HepG2 (cell line): ENCODE measurements around the gene ZNF22. TPM values are rescaled to one million over a fixed set of nuclear protein-coding genes. Genes with fewer than 3 reads are reported as not detected.
A peak's percentile ranks its signal among the peaks of the same experiment; 100 is the strongest.

Source experiments
- CEBPB ChIP-seq: IDR thresholded peaks from 2 replicates; pipeline ENCODE4 v1.6.1; 2011; ENCODE audit warnings: low read depth, low read length, improper control_type of control experiment, borderline replicate concordance
- HCFC1 ChIP-seq: fragments of 150-350 bp; IDR thresholded peaks from 2 replicates; pipeline ENCODE4 v1.6.1; 2014; ENCODE audit warnings: low read depth, low read length
- KDM5A ChIP-seq: fragments of 200-600 bp; sonication (generic); IDR thresholded peaks from 2 replicates; pipeline ENCODE4 v1.7.0; 2018; ENCODE audit warnings: antibody characterized with exemption, mild to moderate bottlenecking, low read length, borderline replicate concordance
- NR2F2 ChIP-seq: IDR thresholded peaks from 2 replicates; pipeline ENCODE4 v1.6.1; 2012; ENCODE audit warnings: low read depth, inconsistent platforms, borderline replicate concordance
- SOX6 ChIP-seq, 2 experiments: fragments of 450-650 bp in 1 of 2; sonication (generic) in 1 of 2; formaldehyde crosslinking in 1 of 2; IDR thresholded peaks; 2 replicates each; pipeline versions ENCODE4 v1.4.0 to v1.6.1; 2017 to 2020; ENCODE audit warnings: antibody characterized with exemption in 1 of 2, mild to moderate bottlenecking in 1 of 2, missing genetic modification reagents in 1 of 2
- TEAD3 ChIP-seq: optimal IDR thresholded peaks from 2 replicates; pipeline ENCODE3; 2016; ENCODE audit warnings: borderline replicate concordance
- ZFP90 ChIP-seq: sonication (generic); formaldehyde crosslinking; IDR thresholded peaks from 2 replicates; pipeline ENCODE4 v1.8.0; 2022; ENCODE audit warnings: missing genetic modification reagents, mild to moderate bottlenecking, inconsistent platforms, borderline replicate concordance
- ZFX ChIP-seq: sonication (generic); formaldehyde crosslinking; IDR thresholded peaks from 2 replicates; pipeline ENCODE4 v1.4.0; 2020; ENCODE audit warnings: mild to moderate bottlenecking, low read depth, missing genetic modification reagents, moderate library complexity
- ZNF160 ChIP-seq: sonication (generic); formaldehyde crosslinking; IDR thresholded peaks from 2 replicates; pipeline ENCODE4 v1.8.0; 2022; ENCODE audit warnings: mild to moderate bottlenecking, inconsistent platforms, missing genetic modification reagents
- ZNF282 ChIP-seq: fragments of 450-650 bp; IDR thresholded peaks from 2 replicates; pipeline ENCODE4 v1.6.1; 2018; ENCODE audit not compliant: partially characterized antibody
- ZNF414 ChIP-seq: sonication (generic); formaldehyde crosslinking; IDR thresholded peaks from 2 replicates; pipeline ENCODE4 v1.5.0; 2020; ENCODE audit warnings: missing genetic modification reagents
- ZNF768 ChIP-seq: sonication (generic); formaldehyde crosslinking; IDR thresholded peaks from 2 replicates; pipeline ENCODE4 v1.4.0; 2020; ENCODE audit warnings: missing genetic modification reagents
- ZSCAN22 ChIP-seq: sonication (generic); formaldehyde crosslinking; IDR thresholded peaks from 2 replicates; pipeline ENCODE4 v1.4.0; 2020; ENCODE audit warnings: mild to moderate bottlenecking, missing genetic modification reagents
- polyA plus RNA-seq, 8 experiments: library from polyadenylated mRNA; depleted of rRNA in 3 of 8; stranded (reverse) in 7 of 8; unstranded in 1 of 8; fragments of >200 nt; fragmentation: Illumina TruSeq in 4 of 8; extraction: Trizol in 4 of 8; gene quantifications; 2 replicates each; pipeline versions ENCODE4 v1.2.1 to v1.2.3, GENCODE V29; 2011 to 2016; ENCODE audit warnings: low read depth in 4 of 8, missing spikeins in 1 of 8, mixed read lengths in 1 of 8; ENCODE audit not compliant: insufficient read depth in 1 of 8
- total RNA-seq, 5 experiments: library from RNA; depleted of rRNA; stranded (reverse); fragments of >200 nt; fragmentation: Illumina TruSeq; extraction: Trizol; gene quantifications; 2 replicates each; pipeline ENCODE4 v1.2.3, GENCODE V29; 2016; ENCODE audit warnings: low read depth in 1 of 5
- TF ChIP-seq, protein P1 (sequence below): sonication (generic); formaldehyde crosslinking; IDR thresholded peaks from 2 replicates; pipeline ENCODE4 v1.9.0; 2021; ENCODE audit warnings: missing genetic modification reagents, borderline replicate concordance
- TF ChIP-seq, protein P2 (sequence below): sonication (generic); formaldehyde crosslinking; IDR thresholded peaks from 2 replicates; pipeline ENCODE4 v1.5.1; 2020; ENCODE audit warnings: mild to moderate bottlenecking, missing genetic modification reagents, moderate library complexity
- TF ChIP-seq, protein P3 (sequence below): sonication (generic); formaldehyde crosslinking; conservative IDR thresholded peaks from 2 replicates; pipeline ENCODE4 v1.8.0; 2022; ENCODE audit warnings: mild to moderate bottlenecking, moderate library complexity, missing genetic modification reagents

The ZNF22 gene
- total and polyA plus RNA-seq, 2 of the 13 experiments (the other 11 are each of a cell fraction or from before 2014, with no cell fraction given), result 0.40 to 1.3 TPM

DNA sequence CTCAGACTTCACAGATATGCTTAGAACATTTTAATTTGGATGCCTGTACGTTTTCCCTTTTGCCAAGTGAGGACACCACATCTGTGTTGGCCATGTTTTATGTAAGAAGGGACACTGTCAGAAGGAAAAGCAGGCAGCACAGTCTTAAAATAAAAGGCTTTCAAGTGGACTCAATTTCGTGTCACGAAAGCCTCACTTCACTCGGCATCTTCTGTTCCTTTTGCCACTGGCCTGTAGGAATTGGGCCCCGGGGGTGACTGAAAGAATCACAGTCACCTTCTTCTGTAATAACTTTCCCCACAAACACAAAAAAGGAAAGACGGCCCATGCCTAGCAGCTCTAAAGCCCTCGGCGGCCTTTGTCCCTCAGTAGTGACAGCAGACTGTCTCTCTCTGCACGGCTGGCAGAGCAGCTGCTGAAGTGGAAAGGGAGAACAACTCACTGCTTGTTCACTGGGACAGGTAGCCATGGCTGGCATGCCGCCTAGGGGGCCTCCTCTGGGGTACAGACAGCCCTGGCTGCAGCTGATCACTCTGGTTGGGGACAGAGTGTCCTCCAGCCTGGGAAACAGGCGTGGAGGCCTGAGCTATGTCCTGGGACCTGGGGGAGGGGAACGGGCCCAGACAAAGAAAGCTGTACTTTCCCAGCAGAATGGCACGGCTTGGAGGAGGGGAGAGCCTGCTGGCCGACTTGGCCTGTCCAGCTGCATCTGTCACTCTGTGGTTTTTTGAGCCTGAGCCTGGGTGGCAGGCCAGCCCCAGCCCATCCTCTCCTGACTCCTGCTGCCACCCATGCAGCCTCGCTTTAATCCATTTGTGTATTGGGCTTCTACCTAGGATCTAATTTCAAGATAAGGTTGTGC, 36.7 kb upstream of the ZNF22 start (continued):
- no peak for TF ChIP-seq ZNF414
- TF ChIP-seq, protein P1, sequence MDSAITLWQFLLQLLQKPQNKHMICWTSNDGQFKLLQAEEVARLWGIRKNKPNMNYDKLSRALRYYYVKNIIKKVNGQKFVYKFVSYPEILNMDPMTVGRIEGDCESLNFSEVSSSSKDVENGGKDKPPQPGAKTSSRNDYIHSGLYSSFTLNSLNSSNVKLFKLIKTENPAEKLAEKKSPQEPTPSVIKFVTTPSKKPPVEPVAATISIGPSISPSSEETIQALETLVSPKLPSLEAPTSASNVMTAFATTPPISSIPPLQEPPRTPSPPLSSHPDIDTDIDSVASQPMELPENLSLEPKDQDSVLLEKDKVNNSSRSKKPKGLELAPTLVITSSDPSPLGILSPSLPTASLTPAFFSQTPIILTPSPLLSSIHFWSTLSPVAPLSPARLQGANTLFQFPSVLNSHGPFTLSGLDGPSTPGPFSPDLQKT (CRISPR knock-in tag), result no peak
- peak; percentile 56 for TF ChIP-seq ZNF768 (CRISPR knock-in tag)
- no peak for TF ChIP-seq ZNF282
- no peak for TF ChIP-seq CEBPB
- TF ChIP-seq TEAD3 (CRISPR knock-in tag), result peak; percentile 71
- no peak for TF ChIP-seq HCFC1
- TF ChIP-seq ZFX (CRISPR knock-in tag), result peak; percentile 70
- TF ChIP-seq ZFP90 (CRISPR knock-in tag), result peak; percentile 80; the same call in 1 of the 2 replicates
- TF ChIP-seq, protein P2, sequence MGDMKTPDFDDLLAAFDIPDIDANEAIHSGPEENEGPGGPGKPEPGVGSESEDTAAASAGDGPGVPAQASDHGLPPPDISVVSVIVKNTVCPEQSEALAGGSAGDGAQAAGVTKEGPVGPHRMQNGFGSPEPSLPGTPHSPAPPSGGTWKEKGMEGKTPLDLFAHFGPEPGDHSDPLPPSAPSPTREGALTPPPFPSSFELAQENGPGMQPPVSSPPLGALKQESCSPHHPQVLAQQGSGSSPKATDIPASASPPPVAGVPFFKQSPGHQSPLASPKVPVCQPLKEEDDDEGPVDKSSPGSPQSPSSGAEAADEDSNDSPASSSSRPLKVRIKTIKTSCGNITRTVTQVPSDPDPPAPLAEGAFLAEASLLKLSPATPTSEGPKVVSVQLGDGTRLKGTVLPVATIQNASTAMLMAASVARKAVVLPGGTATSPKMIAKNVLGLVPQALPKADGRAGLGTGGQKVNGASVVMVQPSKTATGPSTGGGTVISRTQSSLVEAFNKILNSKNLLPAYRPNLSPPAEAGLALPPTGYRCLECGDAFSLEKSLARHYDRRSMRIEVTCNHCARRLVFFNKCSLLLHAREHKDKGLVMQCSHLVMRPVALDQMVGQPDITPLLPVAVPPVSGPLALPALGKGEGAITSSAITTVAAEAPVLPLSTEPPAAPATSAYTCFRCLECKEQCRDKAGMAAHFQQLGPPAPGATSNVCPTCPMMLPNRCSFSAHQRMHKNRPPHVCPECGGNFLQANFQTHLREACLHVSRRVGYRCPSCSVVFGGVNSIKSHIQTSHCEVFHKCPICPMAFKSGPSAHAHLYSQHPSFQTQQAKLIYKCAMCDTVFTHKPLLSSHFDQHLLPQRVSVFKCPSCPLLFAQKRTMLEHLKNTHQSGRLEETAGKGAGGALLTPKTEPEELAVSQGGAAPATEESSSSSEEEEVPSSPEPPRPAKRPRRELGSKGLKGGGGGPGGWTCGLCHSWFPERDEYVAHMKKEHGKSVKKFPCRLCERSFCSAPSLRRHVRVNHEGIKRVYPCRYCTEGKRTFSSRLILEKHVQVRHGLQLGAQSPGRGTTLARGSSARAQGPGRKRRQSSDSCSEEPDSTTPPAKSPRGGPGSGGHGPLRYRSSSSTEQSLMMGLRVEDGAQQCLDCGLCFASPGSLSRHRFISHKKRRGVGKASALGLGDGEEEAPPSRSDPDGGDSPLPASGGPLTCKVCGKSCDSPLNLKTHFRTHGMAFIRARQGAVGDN (CRISPR knock-in tag), result peak; percentile 86
- TF ChIP-seq KDM5A, result peak; percentile 26; the same call in 1 of the 2 replicates
- TF ChIP-seq NR2F2, result no peak
- TF ChIP-seq SOX6 (IDR thresholded peaks at IDR 0.05), result no peak
- TF ChIP-seq SOX6 (CRISPR knock-in tag; IDR thresholded peaks at IDR 0.05), result peak; percentile 68; the same call in 1 of the 2 replicates
- 0 out of 2 replicates have a peak, but pooled peaks have one; percentile 24 for TF ChIP-seq ZNF160 (CRISPR knock-in tag)
- TF ChIP-seq ZSCAN22 (CRISPR knock-in tag), result no peak
- TF ChIP-seq, protein P3, sequence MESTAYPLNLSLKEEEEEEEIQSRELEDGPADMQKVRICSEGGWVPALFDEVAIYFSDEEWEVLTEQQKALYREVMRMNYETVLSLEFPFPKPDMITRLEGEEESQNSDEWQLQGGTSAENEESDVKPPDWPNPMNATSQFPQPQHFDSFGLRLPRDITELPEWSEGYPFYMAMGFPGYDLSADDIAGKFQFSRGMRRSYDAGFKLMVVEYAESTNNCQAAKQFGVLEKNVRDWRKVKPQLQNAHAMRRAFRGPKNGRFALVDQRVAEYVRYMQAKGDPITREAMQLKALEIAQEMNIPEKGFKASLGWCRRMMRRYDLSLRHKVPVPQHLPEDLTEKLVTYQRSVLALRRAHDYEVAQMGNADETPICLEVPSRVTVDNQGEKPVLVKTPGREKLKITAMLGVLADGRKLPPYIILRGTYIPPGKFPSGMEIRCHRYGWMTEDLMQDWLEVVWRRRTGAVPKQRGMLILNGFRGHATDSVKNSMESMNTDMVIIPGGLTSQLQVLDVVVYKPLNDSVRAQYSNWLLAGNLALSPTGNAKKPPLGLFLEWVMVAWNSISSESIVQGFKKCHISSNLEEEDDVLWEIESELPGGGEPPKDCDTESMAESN (CRISPR knock-in tag), result 0 out of 2 replicates have a peak, but pooled peaks have one; percentile 3
